Activated naive CD8-positive, alpha-beta T cell treated with anti-CD3 and anti-CD28 coated beads, Interleukin-2, amount 50 U/mL, for 16 hours (primary cell): Measurements from ENCODE around the gene PTDSS2.

Source experiments
- DNase-seq: peaks from one replicate; pipeline ENCODE4 v3.0.0-alpha.2; 2020; ENCODE audit warnings: low read depth, low spot score

The PTDSS2 gene

DNA sequence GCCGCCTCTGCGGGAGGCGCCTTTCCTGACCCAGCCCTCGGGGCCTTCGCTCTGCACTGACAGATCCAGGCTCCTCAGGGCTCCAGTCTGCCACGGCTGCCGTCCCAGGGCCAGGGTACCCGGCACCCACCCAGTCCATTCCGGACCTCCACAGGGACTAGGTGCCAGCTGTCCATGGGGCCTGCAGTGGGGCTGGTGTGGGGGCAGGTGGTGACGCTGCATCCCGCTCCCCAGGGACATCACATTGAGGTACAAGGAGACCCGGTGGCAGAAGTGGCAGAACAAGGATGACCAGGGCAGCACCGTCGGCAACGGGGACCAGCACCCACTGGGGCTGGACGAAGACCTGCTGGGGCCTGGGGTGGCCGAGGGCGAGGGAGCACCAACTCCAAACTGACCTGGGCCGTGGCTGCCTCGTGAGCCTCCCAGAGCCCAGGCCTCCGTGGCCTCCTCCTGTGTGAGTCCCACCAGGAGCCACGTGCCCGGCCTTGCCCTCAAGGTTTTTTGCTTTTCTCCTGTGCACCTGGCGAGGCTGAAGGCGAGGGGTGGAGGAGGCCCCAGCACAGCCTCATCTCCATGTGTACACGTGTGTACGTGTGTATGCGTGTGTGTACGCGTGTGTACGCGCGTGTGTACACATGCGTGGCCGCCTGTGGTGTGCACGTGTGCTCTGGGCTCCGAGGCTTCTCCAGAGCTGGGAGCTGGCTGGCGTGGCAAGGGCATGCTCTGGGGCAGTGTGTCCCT, 40.3 kb downstream of the PTDSS2 start:
- no peak for DNase-seq

DNA sequence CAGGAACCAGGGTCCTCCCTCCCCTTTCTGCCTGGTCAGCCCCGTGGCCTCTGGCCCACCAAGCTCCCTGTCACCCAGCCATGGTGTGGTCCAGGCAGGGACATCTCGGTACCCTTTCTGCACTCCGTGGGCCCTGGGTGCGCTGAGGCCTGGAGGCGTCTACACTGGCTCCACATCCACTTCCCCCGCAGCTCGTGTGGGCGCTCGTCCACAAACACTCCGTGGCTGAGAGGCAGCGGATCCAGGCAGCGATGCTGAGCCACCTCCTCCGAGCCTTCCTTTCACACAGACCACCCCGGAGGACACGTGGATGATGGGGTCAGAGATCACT, 40.8 kb downstream of the PTDSS2 start:
- DNase-seq, result no peak

DNA sequence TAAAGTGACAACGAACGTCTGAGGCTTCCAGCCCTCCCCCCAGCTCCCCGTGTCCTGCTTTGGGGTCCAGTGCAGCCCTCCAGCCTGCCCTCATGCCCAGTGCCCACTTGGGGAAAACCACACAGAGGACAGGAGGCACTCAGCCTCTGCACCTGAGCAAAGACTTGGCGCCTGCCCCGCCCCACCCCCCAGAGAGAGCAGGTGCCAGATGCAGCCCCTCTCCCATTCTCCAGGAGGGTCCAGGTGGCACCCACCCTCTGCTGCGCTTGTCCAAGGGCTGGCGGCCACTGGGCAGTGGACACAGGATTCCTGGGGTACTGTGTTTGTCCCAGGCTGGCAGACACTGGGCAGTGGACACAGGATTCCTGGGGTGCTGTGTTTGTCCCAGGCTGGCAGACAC, 41.3 kb downstream of the PTDSS2 start:
- DNase-seq, result no peak

GRCh38 chr11:492427-493226, 42.5 kb downstream of the PTDSS2 start:
- no peak for DNase-seq

- no peak for DNase-seq
Observed at GRCh38 chr11:494761-495536, 44.9 kb downstream of the PTDSS2 start.

- no peak for DNase-seq
Observed at GRCh38 chr11:495537-495931, 45.5 kb downstream of the PTDSS2 start.

DNA sequence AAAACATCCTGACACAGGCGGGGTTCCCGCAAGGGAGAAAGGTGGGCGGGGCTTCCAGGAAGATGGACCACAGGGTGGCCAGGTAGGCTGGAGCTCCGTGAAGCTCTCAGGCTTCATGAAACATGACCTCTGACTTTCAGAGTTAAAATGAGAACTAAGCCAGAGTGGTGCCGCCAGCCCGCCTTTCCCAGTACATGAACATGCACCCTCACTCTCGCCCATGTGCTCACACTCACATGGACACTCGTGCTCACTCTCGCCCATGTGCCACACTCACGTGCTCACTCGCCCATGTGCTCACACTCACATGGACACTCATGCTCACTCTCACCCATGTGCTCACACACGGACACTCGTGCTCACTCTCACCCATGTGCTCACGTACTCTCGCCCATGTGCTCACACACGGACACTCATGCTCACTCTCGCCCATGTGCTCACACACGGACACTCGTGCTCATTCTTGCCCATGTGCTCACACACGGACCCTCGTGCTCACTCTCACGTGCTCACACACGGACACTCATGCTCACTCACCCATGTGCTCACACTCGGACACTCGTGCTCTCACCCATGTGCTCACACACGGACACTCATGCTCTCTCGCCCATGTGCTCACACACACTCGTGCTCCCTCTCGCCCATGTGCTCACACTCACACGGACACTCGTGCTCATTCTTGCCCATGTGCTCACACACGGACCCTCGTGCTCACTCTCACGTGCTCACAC, 46.9 kb downstream of the PTDSS2 start:
- DNase-seq, result no peak

DNA sequence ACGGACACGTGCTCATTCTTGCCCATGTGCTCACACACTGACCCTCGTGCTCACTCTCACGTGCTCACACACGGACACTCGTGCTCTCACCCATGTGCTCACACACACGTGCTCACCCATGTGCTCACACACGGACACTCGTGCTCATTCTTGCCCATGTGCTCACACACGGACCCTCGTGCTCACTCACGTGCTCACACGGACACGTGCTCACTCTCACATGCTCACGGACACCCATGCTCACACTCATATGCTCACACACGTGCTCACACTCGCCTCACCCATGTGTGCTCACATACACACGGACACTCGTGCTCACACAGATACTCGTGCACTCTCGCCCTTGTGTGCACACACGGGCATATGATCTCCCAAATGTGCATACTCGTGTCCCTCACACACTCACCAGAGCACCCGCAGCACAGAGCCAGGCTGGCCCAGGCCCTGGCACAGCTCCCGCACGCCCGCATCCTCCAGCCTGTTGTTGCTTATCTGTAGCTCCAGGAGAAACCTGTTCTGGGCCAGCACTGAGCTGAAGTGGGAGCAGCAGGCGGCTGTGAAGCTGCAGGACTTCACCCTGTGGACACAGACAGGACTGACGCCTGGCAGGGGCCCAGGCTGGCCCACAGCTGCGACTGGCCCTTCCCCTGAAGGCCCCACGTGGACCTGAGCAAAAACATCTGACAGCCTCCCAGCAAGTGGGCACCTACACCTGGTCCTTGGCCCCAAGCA, 47.7 kb downstream of the PTDSS2 start:
- no peak for DNase-seq

DNA sequence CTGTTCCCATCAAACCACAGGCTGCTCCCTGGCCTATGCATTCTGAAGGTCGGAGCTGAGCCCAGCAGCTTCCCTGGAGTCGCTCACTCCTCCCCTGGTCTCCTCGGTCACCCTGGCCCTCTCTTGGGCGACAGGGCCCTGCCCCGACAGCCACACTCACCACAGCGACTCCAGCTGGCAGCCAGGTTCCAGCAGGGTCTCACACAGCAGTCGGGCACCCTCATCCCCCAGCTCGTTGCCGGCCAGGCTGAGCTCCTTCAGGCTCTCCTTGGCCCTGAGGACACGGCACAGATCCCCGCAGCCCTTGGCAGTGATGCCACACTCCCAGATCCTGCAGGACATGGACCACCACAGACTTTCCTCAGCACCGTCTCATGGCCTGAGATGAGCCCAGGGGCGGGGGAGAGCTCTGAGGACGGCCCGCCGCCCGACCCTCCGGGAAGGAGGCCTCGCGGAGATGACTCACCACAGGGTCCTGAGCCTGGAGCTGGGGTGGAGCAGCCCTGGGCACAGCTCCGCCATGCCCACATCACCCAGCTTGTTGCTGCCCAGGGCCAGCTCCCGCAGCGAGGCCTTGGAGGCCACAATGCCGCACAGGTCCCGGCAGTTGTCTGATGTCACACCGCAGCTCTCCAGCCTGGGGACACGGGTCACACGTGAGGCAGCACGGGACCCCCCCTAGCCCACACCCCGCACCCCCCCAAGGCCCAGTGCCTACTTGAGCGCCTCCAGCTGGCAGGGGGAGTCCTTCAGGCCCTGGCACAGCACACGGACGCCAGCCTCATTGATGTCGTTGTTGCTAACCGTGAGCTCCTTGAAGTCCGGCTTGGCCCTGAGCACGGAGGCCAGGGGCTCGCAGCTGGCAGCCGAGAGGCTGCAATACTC, 48.5 kb downstream of the PTDSS2 start:
- DNase-seq, result no peak

- DNase-seq, result no peak
Observed at GRCh38 chr11:499201-500076, 49.4 kb downstream of the PTDSS2 start.

DNA sequence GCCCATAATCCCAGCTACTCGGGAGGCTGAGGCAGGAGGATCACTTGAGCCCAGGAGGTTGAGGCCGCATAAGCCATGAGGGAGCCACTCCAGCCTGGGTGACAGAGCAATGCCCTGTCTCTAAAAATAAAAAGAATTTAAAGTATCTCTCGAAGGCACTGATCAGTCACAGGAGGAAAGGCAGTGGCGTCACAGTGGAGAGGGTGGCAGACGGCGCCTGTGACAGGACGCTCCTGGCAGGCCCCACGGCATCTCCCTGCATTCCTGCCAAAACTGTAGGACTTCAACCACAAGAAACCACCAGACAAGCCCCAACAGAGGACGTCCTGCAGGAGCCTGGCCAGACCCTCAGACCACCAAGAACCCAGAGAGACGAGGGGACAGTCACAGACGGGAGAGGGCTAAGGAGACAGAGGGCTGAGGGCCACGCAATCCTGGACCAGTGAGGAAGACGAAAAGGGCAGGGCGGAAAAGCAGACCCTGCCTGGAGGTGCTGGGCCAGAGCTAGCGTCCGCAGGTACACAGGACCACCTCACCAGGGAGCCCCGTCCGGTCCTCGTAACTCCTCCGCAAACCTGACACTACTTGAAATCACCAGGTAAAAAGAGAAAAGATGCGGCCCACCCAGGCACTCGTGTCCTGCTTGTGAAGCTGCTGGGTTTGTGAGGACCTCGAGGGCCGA, 51.1 kb downstream of the PTDSS2 start:
- no peak for DNase-seq

- no peak for DNase-seq
Observed at GRCh38 chr11:501683-502287, 51.7 kb downstream of the PTDSS2 start.

DNA sequence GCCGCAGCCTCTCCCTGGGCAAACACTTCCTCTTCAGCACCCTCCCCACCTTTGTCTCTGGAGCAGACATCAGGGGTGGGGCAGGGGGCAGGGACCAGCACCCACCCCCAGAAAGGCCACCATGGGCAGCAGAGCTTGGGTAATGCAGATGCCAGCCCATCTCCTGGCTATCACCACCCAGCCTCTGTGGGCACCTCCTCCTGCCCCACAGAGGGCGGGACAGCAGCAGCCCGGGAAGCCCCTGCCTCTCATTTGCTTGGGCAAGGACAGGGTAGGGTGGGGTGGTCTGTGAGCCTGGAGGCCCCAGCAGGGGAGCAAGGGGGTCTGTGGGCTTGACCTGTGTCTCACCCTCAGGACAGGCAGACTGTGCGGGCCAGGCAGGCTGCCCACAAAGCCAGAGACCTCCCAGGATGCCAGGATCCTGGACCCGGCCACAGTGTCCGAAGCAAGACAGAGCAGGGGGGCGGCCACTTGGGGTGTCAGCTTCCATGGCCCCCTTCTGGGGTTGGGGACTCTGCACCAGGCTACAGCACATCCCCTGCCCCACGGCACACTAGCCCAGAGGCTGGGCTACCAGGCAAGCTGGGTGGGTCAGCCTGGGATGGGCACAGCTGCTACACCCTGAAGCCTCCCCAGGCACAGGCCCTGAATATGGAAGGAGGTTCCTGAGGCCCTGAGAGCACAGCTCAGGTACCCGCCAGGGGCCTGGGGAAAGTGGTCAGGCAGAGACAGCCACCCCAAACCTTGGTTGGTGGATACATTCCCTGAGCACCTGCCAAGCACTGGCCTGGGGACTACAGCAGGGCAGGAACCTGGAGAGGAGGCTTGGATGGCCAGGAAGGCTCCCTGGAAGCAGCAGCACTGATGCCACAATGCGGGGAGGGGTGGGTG, 52.5 kb downstream of the PTDSS2 start:
- no peak for DNase-seq

DNA sequence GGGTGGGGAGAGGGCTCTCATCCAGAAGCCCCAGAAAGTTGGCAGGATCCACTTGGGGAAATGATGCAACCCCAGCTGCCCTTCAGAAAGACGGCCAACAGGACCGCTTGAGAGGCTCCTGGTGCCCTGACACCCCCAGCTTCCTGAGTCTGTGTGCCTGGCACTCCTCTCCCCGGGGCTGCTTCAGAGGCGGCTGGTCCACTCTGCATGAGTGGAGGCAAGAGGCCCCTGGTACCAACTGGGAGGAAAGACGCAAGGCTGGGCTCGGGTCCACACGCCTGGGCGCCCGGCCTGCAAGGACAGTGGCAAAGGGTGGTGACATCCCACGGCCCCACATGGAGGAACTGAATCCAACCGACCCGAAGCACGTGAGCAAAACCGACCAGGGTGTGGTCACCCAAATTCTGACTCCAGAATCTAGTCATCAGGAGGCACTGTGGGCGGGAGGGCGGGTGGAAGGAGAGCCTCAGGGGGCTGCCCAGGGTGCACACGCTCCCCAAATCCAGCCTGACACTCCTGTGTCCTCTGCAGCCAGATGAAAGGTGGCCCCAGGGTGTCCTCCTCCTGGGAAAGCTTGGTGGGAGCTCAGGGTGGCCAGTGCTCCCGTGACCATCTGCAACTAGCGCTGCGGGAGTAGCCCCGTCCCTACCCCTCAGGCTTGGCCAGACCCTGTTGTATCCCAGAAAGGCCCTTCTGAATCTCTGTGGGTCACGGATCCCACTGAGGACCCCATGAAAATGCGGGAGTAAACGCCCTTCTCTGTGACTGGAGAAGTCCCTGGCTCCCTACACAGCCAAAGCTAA, 53.3 kb downstream of the PTDSS2 start:
- DNase-seq, result no peak

- DNase-seq, result no peak
Observed at GRCh38 chr11:504053-504993, 54.2 kb downstream of the PTDSS2 start.
